Stimulated activated CD4-positive, alpha-beta T cell treated with anti-CD3 and anti-CD28 coated beads, Interleukin-4, amount 100 ng/mL, for 48 hours (primary cell): ENCODE results near the gene ZNF682.
A peak's percentile ranks its signal among the peaks of the same experiment; 100 is the strongest.
"Not testable (repeated sequence)": the region's sequence is repeated elsewhere in the genome, so short reads cannot be mapped to it uniquely, and the experiment has no call there.

Experiments used
- DNase-seq, 2 donors: peaks; one replicate each; pipeline ENCODE4 v3.0.0-alpha.2; 2020; ENCODE audit warnings: low read depth in 2 of 2

ZNF682 gene

DNA sequence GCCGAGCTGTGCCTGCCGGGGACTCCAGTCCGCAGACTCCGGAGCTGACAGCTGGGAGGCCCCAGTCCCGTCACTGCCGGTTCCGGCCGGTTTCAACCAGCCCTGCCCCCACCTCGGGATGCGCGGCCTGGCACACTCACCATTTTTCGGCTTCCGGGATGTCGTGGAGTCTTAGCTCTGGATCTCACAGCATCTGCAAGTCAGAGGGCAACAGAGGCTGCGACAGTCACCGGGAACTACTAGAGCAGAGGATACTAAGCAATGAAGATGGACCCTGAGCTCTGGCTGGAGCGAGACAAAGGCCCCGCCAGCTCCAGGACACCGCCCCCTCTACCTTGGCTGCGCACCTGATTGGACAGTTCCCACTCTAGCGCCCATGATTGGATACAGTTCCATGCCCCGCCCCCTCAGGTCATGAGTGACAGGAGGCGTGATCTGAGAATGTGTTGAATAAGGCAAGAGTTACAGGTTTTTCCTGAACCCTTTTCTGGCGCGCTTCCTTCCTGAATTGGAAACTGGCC lies at the start of gene ZNF682:
ZNF682 (minus strand) TSS at position 303 of the 521 bp plus-strand sequence; CDS start at position 143, 160 bp downstream.
- peak; percentile 93 to 94 for DNase-seq

DNA sequence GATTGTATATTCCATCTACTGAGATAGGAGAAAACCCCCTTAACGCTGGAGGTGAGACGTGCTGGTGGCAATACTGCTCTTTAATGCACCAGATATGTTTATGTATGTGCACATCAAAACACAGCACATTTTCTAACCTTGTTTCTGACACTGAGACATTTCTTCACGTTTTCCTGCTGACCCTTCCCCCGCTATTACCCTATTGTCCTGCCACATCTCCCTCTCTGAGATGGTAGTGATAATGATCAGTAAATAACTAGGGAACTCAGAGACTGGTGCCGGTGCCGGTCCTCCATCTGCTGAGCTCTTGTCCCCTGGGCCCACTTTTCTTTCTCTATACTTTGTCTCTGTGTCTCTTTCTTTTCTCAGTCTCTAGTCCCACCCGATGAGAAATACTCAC lies 43.6 kb upstream of the ZNF682 start:
- DNase-seq, result not testable (repeated sequence)

DNA sequence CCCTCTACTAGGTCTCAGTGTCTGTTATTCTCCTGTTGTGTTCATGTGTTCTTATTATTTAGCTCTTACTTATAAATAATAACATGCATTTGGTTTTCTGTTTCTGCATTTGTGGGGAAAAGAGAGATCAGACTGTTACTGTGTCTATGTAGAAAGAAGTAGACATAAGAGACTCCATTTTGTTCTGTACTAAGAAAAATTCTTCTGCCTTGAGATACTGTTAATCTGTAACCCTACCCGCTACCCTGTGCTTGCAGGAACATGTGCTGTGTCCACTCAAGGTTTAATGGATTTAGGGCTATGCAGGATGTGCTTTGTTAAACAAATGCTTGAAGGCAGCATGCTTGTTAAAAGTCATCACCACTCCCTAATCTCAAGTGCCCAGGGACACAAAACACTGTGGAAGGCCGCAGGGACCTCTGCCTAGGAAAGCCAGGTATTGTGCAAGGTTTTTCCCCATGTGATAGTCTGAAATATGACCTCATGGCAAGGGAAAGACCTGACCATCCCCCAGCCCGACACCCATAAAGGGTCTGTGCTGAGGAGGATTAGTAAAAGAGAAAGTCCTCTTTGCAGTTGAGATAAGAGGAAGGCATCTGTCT lies 43.0 kb upstream of the ZNF682 start:
- DNase-seq, result not testable (repeated sequence)

DNA sequence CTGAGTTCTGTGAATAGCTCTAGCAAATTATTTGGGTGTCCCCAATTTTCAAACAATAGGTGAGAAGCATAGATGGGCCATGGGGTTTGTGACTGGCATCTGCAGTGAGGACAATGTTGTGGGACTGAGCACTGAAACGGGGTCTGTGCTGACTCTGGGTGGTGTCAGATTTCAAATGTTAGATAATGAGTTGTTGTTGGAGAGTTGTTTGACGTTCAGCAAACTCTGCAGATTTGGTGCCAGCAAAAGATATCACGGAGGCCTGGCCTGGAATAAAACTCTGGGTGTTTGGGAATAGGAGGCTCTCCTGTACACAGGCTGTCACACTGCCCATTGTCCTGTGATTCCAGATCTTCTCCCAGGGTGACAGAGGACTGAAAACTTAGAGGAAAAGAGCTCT lies 41.4 kb upstream of the ZNF682 start:
- DNase-seq, result no peak

DNA sequence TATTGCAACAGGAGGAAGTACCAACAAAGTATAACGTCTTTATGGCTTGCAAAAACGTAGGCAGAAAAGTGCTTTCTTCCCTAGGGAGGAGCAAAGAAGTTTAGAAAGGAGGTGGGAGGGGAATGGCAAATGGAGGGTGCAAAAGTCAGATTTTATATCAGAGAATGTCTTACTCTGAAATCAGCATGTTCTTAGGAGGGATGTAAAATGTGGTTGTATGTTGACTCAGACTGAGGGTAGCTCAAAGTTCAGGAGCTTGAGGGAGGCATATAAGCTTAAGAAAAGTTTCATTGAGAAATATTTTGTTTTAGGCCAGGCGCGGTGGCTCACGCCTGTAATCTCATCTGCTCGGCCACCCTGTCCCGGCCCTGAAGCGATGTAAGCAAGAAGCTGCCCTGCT lies 40.2 kb upstream of the ZNF682 start:
- DNase-seq, result no peak

DNA sequence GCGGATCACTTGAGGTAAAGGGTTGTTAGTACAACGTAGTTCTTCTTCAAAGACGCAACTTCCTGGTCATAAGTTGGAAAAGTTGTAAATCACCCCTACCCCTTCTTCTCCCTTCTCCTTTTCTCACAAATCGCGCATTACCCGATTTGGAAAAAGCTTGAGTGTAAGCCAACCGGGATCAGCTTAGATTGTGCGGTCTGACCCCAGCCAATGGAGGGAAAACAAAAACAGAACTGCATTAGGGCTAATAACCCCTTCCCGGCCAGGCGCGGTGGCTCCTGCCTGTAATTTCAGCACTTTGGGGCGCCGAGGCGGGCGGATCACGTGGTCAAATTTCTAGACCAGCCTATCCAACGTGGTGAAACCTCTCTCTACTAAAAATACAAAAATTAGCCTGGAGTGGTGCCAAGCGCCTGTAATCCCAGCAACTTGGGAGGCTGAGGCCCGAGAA lies 39.3 kb upstream of the ZNF682 start:
- DNase-seq, result no peak

DNA sequence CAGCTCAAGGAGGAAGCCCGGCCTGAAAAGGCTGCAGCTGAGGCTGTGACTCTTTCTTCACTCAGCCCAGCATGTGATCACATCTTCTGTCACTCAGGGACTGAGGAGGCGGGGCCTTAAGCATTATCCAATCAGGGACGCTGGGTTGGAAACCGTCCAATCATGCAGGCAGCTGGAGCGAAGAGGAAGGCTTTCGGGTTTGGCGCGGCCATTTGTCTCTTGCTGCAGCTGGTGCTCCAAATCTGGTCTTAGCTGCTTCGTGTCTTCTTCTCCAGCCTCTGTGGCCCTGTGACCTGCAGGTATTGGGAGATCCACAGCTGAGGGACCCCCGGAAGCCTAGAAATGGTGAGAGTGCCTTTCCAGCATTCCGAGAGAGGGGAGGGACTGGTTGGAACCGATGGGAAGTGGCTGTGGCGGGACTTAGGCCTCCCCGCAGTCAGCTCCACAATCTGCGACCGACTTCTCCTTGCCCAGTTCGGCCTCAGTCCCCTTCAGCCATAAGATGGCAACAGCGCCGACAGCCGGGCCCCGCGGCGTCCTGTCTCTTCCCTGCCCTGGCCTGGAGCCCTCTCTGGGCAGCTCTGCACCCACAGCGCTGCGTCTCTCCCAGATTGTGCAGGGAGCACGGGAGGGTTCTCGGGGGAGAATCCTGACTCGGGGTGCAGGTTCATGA lies 38.6 kb upstream of the ZNF682 start, which contains the start of gene ZNF90:
ZNF90 (plus strand) TSS at position 210 of the 673 bp plus-strand sequence; CDS start at position 343, 133 bp downstream.
- DNase-seq, result peak; percentile 78 to 84

DNA sequence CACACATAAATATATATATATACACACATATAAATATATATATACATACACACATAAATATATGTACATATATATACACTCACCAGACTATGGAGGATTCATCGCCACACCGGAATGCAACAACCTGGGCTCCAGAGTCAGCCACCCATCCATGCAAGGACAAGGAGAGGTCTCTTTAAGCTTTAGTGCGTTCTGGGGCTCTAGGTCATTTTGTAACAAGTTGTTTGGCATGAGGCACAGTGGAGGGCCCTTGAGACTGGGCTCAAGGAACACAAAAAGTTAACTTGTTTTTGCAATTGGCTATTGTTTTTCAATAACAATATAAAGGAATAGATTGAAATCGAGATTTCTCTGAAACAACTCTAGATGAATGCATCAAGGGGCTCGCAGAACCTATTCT lies 33.6 kb upstream of the ZNF682 start:
- no peak for DNase-seq

DNA sequence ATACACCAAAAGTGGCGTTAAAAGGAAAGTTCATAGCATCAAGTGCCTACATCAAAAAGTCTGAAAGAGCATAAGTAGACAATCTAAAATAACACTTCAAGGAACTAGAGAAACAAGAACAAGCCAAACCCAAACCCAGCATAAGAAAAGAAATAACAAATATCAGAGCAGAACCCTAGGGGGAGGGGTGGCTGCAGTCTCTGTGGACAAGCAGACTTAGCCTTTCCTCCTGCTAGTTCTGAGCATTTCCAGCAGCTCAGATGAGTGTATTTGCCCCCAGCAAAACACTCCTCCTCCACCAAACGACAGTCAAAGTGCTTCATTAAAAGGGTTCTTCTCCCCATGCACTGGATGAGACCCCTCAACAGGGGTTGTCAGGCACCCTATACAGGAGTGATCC lies 31.4 kb upstream of the ZNF682 start:
- DNase-seq, result no peak

DNA sequence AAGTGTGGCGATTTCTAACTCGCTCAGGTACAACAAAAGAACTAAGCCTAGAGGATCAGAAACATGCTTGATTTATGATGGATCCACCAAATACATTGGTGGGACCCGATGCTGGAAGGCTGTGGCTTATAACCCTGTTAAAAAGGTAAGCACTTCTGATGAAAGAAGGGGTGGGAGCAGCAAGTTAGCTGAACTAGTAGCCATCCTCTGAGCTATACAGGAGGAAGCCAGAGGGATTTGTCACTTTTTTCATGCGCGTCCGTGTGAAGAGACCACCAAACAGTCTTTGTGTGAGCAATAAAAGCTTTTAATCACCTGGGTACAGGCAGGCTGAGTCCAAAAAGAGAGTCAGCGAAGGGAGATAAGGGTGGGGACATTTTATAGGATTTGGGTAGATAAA lies 29.3 kb upstream of the ZNF682 start:
- DNase-seq, result not testable (repeated sequence)

DNA sequence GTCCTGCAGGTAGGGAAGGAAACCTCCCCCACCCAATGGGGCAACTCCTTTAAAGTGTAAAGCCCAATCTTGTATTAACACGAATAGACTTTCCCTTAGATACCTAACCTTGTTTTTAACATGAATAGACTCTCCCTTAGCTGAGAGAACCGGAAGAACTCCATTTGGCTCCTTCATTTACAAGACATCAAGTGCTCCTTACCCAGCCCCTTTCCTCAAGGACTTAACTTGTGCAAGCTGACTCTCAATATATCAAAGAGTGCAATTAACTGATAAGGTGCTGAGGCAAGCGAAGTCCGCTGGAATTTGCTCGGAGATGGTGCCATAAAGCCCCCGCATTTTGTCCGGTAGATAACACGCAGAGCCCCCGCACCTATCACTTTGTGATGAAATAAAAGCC lies 28.6 kb upstream of the ZNF682 start:
- no peak for DNase-seq

DNA sequence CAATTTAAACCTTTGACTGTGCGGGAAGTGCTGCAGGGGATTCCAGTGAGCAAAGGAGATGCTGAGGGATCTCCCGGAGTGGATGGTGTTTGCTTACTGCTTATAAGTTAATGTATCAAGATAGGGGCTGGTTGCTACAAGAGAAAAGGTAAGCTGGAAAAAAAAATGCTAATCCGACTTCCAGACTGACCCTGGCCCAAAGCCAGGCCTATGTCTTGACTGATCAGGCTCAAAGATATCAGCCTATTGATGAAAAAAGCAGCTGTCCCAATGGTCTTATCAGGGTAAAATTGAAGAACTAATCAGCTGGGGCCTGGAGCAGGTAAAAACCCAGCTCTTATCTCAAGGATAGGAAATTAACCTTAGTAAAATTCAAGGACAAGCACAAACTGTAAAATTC lies 27.6 kb upstream of the ZNF682 start:
- no peak for DNase-seq

DNA sequence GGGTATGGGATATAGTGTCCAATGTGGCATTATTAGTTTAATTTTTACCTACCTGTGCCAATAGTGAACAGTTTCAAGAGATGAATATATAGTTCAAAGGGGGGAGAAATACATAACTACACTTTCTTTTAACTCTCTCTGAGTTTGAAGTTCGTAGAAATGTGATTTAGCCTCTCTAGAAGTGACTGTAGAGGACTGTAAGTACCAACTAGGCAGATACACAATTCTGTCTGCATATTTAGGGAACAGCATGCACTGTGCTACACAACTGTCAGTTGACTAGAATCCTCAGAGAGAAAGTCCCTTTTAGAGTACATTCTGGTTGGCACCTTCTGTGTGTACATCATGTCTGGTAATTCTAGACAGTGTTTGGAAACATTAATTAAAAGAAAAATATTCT lies 21.0 kb upstream of the ZNF682 start:
- no peak for DNase-seq

DNA sequence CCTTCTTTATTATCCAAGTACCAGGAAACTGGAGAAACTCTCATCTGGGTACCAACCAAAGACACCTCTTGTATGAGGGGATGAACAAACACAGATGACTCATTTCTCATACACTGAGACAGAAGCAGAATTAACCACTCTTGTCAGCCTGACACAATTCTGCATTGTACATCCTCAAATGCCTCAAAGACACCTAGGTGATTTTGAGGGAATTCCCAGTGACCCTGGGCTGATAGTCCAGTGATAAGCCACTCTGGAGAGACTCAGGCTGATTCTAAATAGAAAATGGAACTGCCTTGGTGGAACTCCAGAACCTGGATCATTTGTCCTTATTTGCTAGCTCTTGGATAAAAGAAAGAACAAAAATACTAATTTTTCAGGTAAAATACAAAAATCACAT lies 19.4 kb upstream of the ZNF682 start:
- DNase-seq, result not testable (repeated sequence)

DNA sequence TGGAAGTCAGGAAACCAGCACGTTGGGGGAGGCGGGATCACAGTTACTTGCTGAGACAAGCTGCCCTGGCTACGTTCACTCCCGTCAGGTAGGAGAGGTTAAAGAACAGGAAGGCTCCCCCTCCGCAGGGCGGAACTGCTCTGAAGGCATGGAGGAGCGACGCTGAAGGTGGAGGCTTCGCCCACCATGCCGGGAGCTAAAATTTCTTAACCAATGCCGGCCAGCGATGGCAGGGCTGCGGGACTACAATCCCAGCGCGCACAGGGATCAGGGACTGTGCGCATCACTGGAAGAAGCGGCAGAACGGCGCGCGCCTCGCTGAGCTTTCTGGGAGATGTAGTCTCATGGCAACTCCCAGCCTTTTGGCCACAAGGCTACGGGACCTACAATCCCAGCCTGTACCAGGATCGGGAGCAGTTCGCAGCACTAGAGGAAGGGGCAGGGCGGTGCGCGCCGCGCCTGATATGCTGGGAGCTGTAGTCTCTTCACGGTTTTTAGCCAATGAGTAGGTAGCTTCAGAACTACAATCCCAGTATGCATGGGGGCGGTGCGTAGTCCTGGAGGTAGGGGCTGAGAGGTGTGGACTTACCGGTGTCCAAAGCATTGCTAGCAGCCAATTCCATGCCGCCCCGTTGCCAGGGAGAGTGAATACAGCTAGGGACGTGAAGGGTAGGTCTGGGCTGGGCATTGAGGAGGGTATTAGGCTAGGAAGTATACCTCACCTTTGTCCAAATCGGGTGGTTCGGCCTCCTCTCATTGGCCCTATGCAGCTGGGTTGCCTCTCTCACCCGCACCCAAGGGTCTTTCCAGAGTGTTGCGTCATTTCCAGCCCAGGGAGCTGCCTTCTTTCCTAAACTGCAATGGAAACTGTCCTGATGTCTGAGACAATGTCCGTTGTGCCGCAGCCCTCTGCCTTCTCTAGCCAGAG lies 12.8 kb upstream of the ZNF682 start:
- peak; percentile 48 to 71 for DNase-seq

DNA sequence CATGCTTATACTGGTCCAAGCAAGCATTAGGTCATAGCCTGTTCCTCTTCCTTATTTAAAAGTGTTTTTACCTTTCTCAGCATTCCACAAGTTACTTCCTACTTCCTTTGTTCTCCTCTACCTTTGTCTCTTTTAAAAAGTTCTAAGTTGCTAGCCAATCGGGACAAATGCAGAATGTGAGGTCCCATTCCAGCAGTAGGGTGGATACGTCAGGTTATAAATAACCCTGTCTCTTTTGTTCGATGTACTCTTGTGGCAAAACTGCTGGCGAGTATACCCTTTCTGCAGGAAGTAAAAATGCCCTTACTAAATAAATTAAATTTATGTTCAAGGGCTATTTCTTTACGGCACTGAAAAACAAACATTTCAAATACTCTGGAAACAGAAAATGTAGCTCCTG lies 6.4 kb upstream of the ZNF682 start:
- not testable (repeated sequence) for DNase-seq

DNA sequence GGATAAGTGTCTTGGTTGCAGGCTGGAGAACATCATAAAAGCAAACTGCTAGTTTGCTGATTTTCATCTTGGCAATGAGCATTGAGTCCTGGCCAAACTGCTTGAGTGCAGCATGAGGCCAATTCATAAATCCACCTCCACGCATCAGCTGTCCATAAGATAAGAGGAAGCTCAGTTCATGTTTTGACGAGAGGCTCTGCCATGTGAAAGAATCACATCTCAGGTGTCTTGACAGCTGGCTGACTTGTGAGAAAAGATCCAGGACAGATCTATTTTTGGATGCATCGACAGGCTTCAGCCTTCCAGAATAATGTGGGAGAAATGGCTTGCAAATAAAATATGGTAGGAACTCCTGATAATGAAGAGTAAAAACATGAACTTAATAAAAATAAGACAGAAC lies 5.4 kb upstream of the ZNF682 start:
- DNase-seq, result no peak

DNA sequence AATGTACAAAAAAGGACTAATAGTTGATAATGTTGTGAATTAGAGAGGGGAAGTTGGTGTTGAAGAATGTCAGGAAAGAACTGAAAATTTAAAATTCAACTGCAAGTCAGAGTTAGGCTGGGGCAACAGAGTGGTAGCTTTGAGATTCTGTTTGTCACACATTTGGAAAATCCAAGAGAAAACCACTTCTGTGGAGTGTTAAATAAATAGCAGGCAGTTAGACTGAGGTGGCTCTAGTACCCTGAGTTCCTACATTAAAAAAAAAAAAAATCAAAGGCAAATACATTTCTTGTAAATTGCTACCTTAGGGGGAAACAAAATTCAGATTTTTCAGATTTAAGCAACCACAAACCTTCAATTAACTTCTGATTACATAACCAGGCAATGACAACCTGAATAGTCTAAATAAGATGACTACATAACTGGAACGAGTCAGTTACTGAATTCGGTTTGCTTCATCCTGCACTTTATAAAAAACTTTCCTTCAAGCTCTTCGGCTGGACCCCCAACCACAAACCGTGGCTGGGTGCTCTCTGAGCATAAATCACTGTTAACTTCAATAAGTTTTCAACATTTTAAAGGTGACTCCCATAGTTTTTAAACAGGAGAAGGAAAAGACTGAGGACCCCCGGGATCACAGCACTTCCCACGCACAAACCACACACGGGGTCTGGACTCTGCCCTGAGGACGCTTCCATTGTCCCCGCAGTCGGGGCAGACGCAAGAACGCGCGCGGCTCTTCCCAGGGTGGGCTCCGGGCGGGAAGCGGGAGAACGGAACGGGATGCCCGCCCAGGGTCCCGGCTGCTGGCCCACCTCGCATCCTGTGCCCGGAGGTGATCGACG lies 725 bp downstream of the ZNF682 start:
- DNase-seq, result no peak

DNA sequence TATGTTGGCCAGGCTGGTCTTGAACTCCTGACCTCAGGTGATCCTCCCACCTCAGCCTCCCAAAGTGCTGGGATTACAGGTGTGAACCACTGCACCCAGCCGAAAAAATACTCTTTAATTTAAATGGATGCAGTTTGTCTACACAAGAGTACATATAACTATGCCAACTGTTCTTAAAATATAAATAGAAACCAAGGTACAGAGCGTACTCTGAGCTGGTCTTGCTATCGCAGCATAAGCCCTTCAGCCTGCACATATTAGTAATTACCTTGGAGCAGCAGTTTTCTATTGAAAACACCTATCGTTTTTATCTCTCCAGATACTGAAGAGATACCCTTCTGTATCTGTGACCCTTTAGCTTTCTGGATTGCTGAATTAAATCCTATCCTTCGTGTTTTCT lies 3.4 kb downstream of the ZNF682 start:
- no peak for DNase-seq

DNA sequence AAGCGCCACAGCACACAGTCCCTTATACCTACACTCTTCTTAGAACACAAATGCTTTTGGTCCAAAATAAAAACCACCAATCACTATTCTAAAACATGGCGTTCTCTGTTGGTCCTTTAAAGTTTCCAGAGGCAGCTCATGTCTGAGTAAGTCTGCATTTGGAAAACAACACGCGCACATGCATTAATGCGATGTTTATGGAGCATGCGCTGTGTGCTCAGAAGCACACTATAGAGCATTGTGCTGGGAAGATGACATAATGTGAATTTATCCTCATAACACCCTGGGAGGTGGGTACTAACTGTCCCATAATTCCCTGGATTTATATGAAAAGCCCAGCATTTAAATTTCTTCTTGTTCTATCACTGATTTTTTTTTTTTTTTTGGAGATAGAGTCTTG lies 10.7 kb downstream of the ZNF682 start:
- DNase-seq, result no peak

DNA sequence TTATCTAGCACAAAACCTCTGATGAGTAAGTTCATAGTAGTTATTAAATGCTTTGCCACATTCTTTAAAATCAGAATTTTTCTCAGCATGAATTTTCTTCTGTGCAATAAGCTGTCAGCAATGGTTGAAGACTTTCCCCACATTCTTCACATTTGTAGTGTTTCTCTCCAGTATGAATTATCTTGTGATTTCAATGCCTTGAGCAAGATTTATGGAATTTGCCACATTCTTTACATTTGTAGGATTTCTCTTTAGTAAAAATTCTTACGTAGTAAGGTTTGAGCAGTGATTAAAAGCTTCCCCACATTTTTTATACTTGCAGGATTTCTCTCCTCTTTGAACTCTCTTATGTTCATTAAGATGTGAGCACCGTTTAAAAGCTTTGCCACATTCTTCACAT lies 33.6 kb downstream of the ZNF682 start:
- DNase-seq, result no peak
